ENCODE results near the gene TKT. TPM values are rescaled to one million over a fixed set of nuclear protein-coding genes. Genes with fewer than 3 reads are reported as not detected.

Gene TKT
- total RNA-seq, 2 donors from 2014 or later: 48.8 to 62.8 TPM

DNA sequence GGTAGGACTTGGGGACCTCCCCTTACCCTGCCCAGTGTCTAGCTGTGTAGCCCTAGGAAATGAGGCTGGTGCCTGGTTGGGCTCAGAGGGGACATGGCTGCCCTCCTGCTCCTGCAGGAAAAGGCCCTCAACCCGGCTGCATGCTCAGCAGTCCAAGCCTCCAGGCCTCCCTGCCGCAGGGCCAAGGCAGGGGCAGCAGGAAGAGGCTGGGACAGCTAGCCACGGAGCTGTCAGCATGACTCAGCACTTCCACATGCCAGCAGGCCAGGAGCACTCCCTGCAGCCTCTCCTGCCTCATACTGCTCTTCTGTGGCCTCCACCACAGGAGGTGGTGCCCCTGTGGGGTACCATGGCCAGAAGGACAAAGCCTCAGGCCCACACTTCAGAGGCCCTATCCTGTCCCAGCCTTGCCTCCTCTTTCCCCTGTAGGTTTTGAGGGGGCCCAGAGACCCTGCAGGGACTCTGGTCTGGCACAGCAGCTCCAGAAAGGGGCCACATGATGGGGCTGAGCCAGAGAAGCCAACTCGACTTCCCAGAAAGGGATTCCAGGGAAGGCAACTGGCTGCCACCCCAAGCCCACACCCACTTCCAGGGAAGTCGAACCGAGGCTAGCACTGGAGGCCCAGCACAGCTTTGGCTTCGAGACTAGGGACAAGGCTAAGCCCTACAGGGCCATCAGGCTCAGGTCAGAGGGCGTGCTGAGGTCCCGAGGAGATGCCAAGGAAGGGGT lies 19.5 kb downstream of the TKT start:
- Histone ChIP-seq H3K4me1 (peaks cover 0 to 38% of the 10 kb centered on the region in 2 donors), H3K4me3 (no peak overlapping the region), H3K27me3 (no peaks in the 10 kb centered on the region), H3K36me3 (peaks cover 82% of the 10 kb centered on the region), H3K27ac (peak overlapping the region; percentile 73 to 78), H3K9me3 (no peaks in the 10 kb centered on the region)
- TF ChIP-seq, protein P1, sequence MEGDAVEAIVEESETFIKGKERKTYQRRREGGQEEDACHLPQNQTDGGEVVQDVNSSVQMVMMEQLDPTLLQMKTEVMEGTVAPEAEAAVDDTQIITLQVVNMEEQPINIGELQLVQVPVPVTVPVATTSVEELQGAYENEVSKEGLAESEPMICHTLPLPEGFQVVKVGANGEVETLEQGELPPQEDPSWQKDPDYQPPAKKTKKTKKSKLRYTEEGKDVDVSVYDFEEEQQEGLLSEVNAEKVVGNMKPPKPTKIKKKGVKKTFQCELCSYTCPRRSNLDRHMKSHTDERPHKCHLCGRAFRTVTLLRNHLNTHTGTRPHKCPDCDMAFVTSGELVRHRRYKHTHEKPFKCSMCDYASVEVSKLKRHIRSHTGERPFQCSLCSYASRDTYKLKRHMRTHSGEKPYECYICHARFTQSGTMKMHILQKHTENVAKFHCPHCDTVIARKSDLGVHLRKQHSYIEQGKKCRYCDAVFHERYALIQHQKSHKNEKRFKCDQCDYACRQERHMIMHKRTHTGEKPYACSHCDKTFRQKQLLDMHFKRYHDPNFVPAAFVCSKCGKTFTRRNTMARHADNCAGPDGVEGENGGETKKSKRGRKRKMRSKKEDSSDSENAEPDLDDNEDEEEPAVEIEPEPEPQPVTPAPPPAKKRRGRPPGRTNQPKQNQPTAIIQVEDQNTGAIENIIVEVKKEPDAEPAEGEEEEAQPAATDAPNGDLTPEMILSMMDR (IDR thresholded peaks at IDR 0.05): no peak
- DNase-seq (ENCODE audit: low spot score): peak; percentile 79

DNA sequence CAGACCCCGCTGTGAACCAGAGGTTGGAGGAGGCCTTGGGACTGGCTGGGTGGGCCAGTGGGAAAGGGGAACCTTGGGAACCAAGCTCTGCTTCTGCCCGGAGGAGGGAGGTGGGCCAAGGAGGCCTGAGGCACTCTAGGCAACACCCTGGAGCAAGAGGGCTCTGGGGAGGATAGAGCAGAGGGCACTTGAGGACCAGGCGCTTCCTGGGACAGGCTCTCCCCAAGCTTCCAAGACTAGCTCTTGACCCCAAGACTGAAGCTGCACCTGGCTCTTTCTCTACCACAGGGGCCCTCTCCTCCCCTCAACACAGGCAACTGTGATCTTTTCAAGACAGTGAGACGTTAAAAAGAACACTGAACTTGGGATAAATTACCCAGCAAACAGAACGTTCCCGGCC lies 20.3 kb downstream of the TKT start:
- no peak overlapping the region for H3K4me3 ChIP-seq
- no peaks in the 10 kb centered on the region for H3K27me3 ChIP-seq
- DNase-seq (ENCODE audit: low spot score): no peak
- H3K4me1 ChIP-seq: peaks cover 0 to 32% of the 10 kb centered on the region in 2 donors
- H3K9me3 ChIP-seq: no peaks in the 10 kb centered on the region
- peak overlapping the region; percentile 73 to 78 for H3K27ac ChIP-seq
- peaks cover 82% of the 10 kb centered on the region for H3K36me3 ChIP-seq
- TF ChIP-seq, protein P1 (IDR thresholded peaks at IDR 0.05): no peak

DNA sequence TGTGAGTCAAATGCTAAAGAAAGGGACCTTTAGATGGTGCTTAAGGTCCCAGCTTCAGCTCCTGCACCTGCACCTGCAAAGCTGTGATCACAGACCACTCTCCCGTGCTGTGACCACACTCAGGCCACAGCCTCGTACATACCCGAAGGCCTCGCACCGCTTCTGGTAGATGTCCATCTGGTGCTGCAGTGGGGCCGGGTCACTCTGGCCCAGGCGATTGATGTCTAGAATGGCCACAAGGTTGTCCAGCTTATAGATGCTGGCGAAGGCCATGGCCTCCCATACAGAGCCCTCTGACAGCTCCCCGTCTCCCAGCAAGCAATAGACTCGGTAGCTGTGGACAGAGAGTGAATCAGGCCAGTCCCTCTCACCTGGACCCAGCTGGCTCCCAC lies 21.0 kb downstream of the TKT start:
- no peak for DNase-seq (ENCODE audit: low spot score)
- H3K27ac ChIP-seq: peak overlapping the region in 1 of 2 donors; percentile 78

DNA sequence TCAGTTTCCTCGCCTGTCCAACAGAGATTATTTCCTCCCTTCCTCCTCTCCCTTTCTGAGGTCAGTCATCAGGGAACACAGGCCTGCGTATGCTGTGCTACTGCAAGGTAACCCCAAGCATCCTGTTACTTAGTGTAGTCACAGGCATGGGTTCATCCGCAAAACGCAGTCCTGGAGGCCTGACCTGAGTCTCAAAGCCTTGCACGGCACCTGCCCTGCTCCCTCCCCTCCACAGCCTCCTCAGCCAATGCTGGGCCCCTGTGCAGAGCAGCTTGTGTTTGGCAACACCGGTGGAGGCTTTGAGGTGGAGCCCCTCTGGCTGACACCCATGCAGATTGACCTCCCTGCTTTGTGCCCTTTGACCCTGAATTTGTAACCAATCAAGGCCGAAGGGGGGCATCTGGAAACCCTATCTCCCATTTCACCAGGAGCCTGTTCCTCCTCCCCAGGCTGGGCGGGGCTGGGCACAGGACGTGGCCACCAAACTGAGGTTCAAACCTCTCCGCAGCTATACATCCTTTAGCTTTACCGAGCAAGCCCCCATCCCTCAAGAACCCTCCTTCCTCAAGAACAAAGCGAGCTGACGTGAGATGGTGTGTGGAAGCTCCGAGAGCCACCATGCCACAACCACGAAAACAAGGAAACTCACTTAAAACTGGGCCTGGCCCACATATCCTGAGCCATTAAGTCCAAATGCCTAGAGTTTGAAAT lies 21.5 kb downstream of the TKT start:
- TF ChIP-seq, protein P1 (IDR thresholded peaks at IDR 0.05): no peak
- DNase-seq (ENCODE audit: low spot score): no peak
- Histone ChIP-seq H3K4me3 (no peak overlapping the region), H3K27me3 (no peaks in the 10 kb centered on the region), H3K4me1 (peaks cover 0 to 32% of the 10 kb centered on the region in 2 donors), H3K36me3 (peaks cover 82% of the 10 kb centered on the region), H3K9me3 (no peaks in the 10 kb centered on the region), H3K27ac (no peak overlapping the region)

More for the DNA sequence above, 21.0 kb downstream of the TKT start:
- no peaks in the 10 kb centered on the region for H3K9me3 ChIP-seq
- H3K36me3 ChIP-seq: peaks cover 82% of the 10 kb centered on the region
- TF ChIP-seq, protein P1 (IDR thresholded peaks at IDR 0.05): no peak
- peaks cover 0 to 32% of the 10 kb centered on the region in 2 donors for H3K4me1 ChIP-seq
- H3K27me3 ChIP-seq: no peaks in the 10 kb centered on the region
- no peak overlapping the region for H3K4me3 ChIP-seq

DNA sequence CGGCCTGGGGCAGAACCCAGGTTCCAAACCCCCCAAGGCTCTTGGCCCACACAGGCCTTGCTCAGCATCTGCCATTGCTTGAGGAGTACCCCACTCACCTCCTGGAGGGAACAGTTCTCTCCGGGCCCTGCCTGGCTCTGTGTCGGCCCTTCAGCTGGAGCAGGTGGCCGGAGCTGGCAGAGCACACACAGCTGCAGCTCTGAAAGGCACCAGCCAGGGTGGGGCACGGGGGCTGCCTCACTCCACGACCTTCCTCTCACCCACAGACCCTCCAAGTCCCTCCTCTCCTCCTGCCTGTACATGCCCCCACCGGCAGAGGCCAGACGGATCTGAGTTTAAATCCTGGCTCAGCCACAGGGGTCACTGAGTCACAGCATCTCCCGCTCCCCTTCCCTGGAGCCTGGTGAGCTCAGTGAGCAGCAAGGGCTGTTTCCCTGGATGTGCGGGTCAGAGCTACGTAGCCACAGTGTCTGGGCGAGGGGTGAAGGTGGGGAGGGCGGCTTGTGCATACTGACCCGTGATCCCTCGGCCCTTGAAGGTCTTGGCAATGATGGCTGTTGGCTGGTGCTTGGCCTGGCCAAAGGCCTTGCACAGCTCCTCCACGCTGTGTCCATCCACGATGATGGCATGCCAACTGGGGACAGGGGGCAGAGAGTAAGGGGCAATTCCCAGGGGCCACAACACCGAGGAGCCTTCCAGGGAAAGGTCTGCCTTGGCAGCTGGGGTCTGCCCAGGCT lies 23.0 kb downstream of the TKT start:
- no peaks in the 10 kb centered on the region for H3K9me3 ChIP-seq
- H3K27ac ChIP-seq: peak overlapping the region in 1 of 2 donors; percentile 19
- H3K4me3 ChIP-seq: no peak overlapping the region
- peaks cover 0 to 20% of the 10 kb centered on the region in 2 donors for H3K4me1 ChIP-seq
- TF ChIP-seq, protein P1 (IDR thresholded peaks at IDR 0.05): no peak
- DNase-seq (ENCODE audit: low spot score): no peak
- peaks cover 85% of the 10 kb centered on the region for H3K36me3 ChIP-seq
- no peaks in the 10 kb centered on the region for H3K27me3 ChIP-seq
